HepG2 (cell line): ENCODE measurements around the gene SERPINB1. TPM values are rescaled to one million over a fixed set of nuclear protein-coding genes. Genes with fewer than 3 reads are reported as not detected.
A peak's percentile ranks its signal among the peaks of the same experiment; 100 is the strongest.

Source experiments
- CBX1 ChIP-seq: IDR thresholded peaks from one replicate; pipeline ENCODE4 v1.6.1; 2016; ENCODE audit warnings: antibody characterized with exemption, low read depth
- HMGA1 ChIP-seq: sonication (generic); formaldehyde crosslinking; conservative IDR thresholded peaks from 2 replicates; pipeline ENCODE4 v1.4.0; 2020; ENCODE audit warnings: missing genetic modification reagents
- HMGXB3 ChIP-seq: sonication (generic); formaldehyde crosslinking; IDR thresholded peaks from 2 replicates; pipeline ENCODE4 v1.4.0; 2020; ENCODE audit warnings: missing genetic modification reagents, borderline replicate concordance
- HNRNPL ChIP-seq: fragments of 200-400 bp; formaldehyde crosslinking; IDR thresholded peaks from 2 replicates; pipeline ENCODE4 v1.6.1; 2017; ENCODE audit warnings: mild to moderate bottlenecking, low read depth, low read length
- MIXL1 ChIP-seq: IDR thresholded peaks from 2 replicates; pipeline ENCODE4 v1.6.1; 2016
- MXI1 ChIP-seq: IDR thresholded peaks from 3 replicates; pipeline ENCODE4 v1.6.1; 2012; ENCODE audit warnings: low read depth, low read length, inconsistent platforms, borderline replicate concordance
- NCOA2 ChIP-seq: sonication (generic); formaldehyde crosslinking; IDR thresholded peaks from 2 replicates; pipeline ENCODE4 v1.8.0; 2022; ENCODE audit warnings: inconsistent platforms
- NCOA5 ChIP-seq: sonication (generic); formaldehyde crosslinking; IDR thresholded peaks from 2 replicates; pipeline ENCODE4 v1.4.0; 2020; ENCODE audit warnings: missing genetic modification reagents
- PHB2 ChIP-seq: fragments of 450-650 bp; IDR thresholded peaks from 2 replicates; pipeline ENCODE4 v1.6.1; 2018; ENCODE audit not compliant: partially characterized antibody
- PHF8 ChIP-seq: sonication (generic); formaldehyde crosslinking; IDR thresholded peaks from 2 replicates; pipeline ENCODE4 v1.5.0; 2020; ENCODE audit warnings: missing genetic modification reagents
- RCOR2 ChIP-seq: IDR thresholded peaks from 2 replicates; pipeline ENCODE4 v1.6.1; 2016; ENCODE audit warnings: missing biosample characterization, missing genetic modification reagents
- REPIN1 ChIP-seq: sonication (generic); formaldehyde crosslinking; IDR thresholded peaks from 2 replicates; pipeline ENCODE4 v1.8.0; 2022; ENCODE audit warnings: missing genetic modification reagents, low read depth, mild to moderate bottlenecking, borderline replicate concordance
- RXRA ChIP-seq: sonication (generic); formaldehyde crosslinking; IDR thresholded peaks from 2 replicates; pipeline ENCODE4 v1.5.1; 2020; ENCODE audit warnings: missing genetic modification reagents
- RXRB ChIP-seq: IDR thresholded peaks from 2 replicates; pipeline ENCODE4 v1.6.1; 2016; ENCODE audit warnings: borderline replicate concordance, missing genetic modification reagents, missing compliant biosample characterization
- SIN3B ChIP-seq: fragments of 150-350 bp; IDR thresholded peaks from 2 replicates; pipeline ENCODE4 v1.6.1; 2014; ENCODE audit warnings: low read length
- SMAD1 ChIP-seq: sonication (generic); formaldehyde crosslinking; IDR thresholded peaks from 2 replicates; pipeline ENCODE4 v1.4.0; 2020; ENCODE audit warnings: missing genetic modification reagents, low read depth, mild to moderate bottlenecking, borderline replicate concordance
- ZBTB25 ChIP-seq: IDR thresholded peaks from 2 replicates; pipeline ENCODE4 v1.6.1; 2018; ENCODE audit warnings: missing genetic modification reagents
- ZNF264 ChIP-seq: sonication (generic); formaldehyde crosslinking; IDR thresholded peaks from 2 replicates; pipeline ENCODE4 v1.4.0; 2020; ENCODE audit warnings: missing genetic modification reagents
- ZNF547 ChIP-seq: sonication (generic); formaldehyde crosslinking; IDR thresholded peaks from 2 replicates; pipeline ENCODE4 v1.5.1; 2020; ENCODE audit warnings: mild to moderate bottlenecking, missing genetic modification reagents
- ZNF556 ChIP-seq: sonication (generic); formaldehyde crosslinking; IDR thresholded peaks from 2 replicates; pipeline ENCODE4 v1.4.0; 2020; ENCODE audit warnings: mild to moderate bottlenecking, missing genetic modification reagents, borderline replicate concordance
- ZNF672 ChIP-seq: sonication (generic); formaldehyde crosslinking; IDR thresholded peaks from 2 replicates; pipeline ENCODE4 v1.8.1; 2022; ENCODE audit warnings: missing genetic modification reagents
- ZNF703 ChIP-seq: sonication (generic); formaldehyde crosslinking; IDR thresholded peaks from 2 replicates; pipeline ENCODE4 v1.5.1; 2020; ENCODE audit warnings: missing genetic modification reagents, mild to moderate bottlenecking, moderate library complexity, borderline replicate concordance
- ZNF792 ChIP-seq: IDR thresholded peaks from 2 replicates; pipeline ENCODE4 v1.6.1; 2016
- polyA plus RNA-seq, 8 experiments: library from polyadenylated mRNA; depleted of rRNA in 3 of 8; stranded (reverse) in 7 of 8; unstranded in 1 of 8; fragments of >200 nt; fragmentation: Illumina TruSeq in 4 of 8; extraction: Trizol in 4 of 8; gene quantifications; 2 replicates each; pipeline versions ENCODE4 v1.2.1 to v1.2.3, GENCODE V29; 2011 to 2016; ENCODE audit warnings: low read depth in 4 of 8, missing spikeins in 1 of 8, mixed read lengths in 1 of 8; ENCODE audit not compliant: insufficient read depth in 1 of 8
- total RNA-seq, 5 experiments: library from RNA; depleted of rRNA; stranded (reverse); fragments of >200 nt; fragmentation: Illumina TruSeq; extraction: Trizol; gene quantifications; 2 replicates each; pipeline ENCODE4 v1.2.3, GENCODE V29; 2016; ENCODE audit warnings: low read depth in 1 of 5
- TF ChIP-seq, protein P1 (sequence below): sonication (generic); formaldehyde crosslinking; IDR thresholded peaks from 2 replicates; pipeline ENCODE4 v1.4.0; 2020; ENCODE audit warnings: mild to moderate bottlenecking, missing genetic modification reagents
- TF ChIP-seq, protein P2 (sequence below): sonication (generic); formaldehyde crosslinking; IDR thresholded peaks from 2 replicates; pipeline ENCODE4 v1.4.0; 2020; ENCODE audit warnings: missing genetic modification reagents

SERPINB1 gene
- total and polyA plus RNA-seq, 2 of the 13 experiments (the other 11 are each of a cell fraction or from before 2014, with no cell fraction given): 41.4 to 60.5 TPM

DNA sequence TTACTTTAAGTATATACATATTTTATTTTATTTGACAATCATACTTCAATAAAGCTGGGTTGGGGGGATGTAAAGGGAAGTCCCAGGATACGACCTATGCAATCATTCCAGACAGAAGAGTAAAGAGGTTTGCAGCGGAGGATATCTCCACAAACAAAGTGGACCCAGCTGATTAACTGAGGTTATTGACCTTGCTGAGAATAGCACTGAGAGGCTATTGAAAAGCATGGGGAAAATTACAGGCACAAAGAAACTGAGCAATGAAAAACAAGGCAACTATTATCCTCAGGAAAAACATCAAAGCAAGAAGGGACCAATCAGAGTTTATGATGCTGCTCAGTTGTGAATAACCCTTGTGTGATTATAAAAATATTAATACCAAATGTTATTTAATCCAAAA, 32.6 kb downstream of the SERPINB1 start (continued):
- TF ChIP-seq, protein P1, sequence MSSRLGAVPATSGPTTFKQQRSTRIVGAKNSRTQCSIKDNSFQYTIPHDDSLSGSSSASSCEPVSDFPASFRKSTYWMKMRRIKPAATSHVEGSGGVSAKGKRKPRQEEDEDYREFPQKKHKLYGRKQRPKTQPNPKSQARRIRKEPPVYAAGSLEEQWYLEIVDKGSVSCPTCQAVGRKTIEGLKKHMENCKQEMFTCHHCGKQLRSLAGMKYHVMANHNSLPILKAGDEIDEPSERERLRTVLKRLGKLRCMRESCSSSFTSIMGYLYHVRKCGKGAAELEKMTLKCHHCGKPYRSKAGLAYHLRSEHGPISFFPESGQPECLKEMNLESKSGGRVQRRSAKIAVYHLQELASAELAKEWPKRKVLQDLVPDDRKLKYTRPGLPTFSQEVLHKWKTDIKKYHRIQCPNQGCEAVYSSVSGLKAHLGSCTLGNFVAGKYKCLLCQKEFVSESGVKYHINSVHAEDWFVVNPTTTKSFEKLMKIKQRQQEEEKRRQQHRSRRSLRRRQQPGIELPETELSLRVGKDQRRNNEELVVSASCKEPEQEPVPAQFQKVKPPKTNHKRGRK: no peak
- TF ChIP-seq HMGA1 (CRISPR knock-in tag) (no peak), RXRB (CRISPR knock-in tag) (peak; percentile 98), ZNF672 (CRISPR knock-in tag) (no peak), MIXL1 (peak; percentile 88), PHF8 (CRISPR knock-in tag) (no peak), SMAD1 (CRISPR knock-in tag) (no peak), ZNF703 (no peak), CBX1 (no peak), MXI1 (no peak), RCOR2 (0 out of 2 replicates have a peak, but pooled peaks have one; percentile 15), NCOA5 (CRISPR knock-in tag) (no peak), ZNF547 (no peak), RXRA (CRISPR knock-in tag) (peak; percentile 83; the same call in 1 of the 2 replicates), ZNF556 (no peak), PHB2 (no peak), NCOA2 (peak; percentile 60; the same call in 1 of the 2 replicates), ZNF264 (no peak), ZBTB25 (CRISPR knock-in tag) (peak; percentile 52; the same call in 1 of the 2 replicates), SIN3B (no peak), HNRNPL (no peak), ZNF792 (no peak), REPIN1 (0 out of 2 replicates have a peak, but pooled peaks have one; percentile 28), HMGXB3 (CRISPR knock-in tag) (peak; percentile 26; the same call in 1 of the 2 replicates)
- TF ChIP-seq, protein P2, sequence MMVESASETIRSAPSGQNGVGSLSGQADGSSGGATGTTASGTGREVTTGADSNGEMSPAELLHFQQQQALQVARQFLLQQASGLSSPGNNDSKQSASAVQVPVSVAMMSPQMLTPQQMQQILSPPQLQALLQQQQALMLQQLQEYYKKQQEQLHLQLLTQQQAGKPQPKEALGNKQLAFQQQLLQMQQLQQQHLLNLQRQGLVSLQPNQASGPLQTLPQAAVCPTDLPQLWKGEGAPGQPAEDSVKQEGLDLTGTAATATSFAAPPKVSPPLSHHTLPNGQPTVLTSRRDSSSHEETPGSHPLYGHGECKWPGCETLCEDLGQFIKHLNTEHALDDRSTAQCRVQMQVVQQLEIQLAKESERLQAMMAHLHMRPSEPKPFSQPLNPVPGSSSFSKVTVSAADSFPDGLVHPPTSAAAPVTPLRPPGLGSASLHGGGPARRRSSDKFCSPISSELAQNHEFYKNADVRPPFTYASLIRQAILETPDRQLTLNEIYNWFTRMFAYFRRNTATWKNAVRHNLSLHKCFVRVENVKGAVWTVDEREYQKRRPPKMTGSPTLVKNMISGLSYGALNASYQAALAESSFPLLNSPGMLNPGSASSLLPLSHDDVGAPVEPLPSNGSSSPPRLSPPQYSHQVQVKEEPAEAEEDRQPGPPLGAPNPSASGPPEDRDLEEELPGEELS (CRISPR knock-in tag): peak; percentile 38; the same call in 1 of the 2 replicates
